K562 (cell line): ENCODE results near the gene OR2B2. TPM values are rescaled to one million over a fixed set of nuclear protein-coding genes. Genes with fewer than 3 reads are reported as not detected.
A peak's percentile ranks its signal among the peaks of the same experiment; 100 is the strongest.

Experiments
- CHAMP1 ChIP-seq: fragments of 450-650 bp; IDR thresholded peaks from 2 replicates; pipeline ENCODE4 v1.6.1; 2016; ENCODE audit warnings: mild to moderate bottlenecking
- CSDE1 ChIP-seq, 2 experiments: fragments of 450-650 bp; IDR thresholded peaks; 2 replicates each; pipeline ENCODE4 v1.6.1; 2016; ENCODE audit warnings: mild to moderate bottlenecking in 1 of 2
- EP300 ChIP-seq: IDR thresholded peaks from 2 replicates; pipeline ENCODE4 v1.6.1; 2012; ENCODE audit warnings: low read length, improper control_type of control experiment
- ETS1 ChIP-seq: conservative IDR thresholded peaks from 2 replicates; pipeline ENCODE4 v1.6.1; 2011; ENCODE audit warnings: low read depth, mild to moderate bottlenecking, low read length; ENCODE audit not compliant: control insufficient read depth
- KHSRP ChIP-seq: fragments of 450-650 bp; IDR thresholded peaks from 2 replicates; pipeline ENCODE4 v1.6.1; 2017
- NFATC3 ChIP-seq: fragments of 450-650 bp; IDR thresholded peaks from 2 replicates; pipeline ENCODE4 v1.6.1; 2017; ENCODE audit warnings: mild to moderate bottlenecking
- NFRKB ChIP-seq: fragments of 450-650 bp; IDR thresholded peaks from 2 replicates; pipeline ENCODE4 v1.6.1; 2016; ENCODE audit warnings: low read depth
- NR1H2 ChIP-seq: sonication (generic); formaldehyde crosslinking; IDR thresholded peaks from 2 replicates; pipeline ENCODE4 v1.4.0; 2020; ENCODE audit warnings: mild to moderate bottlenecking, missing genetic modification reagents
- PBX2 ChIP-seq, 2 experiments: IDR thresholded peaks in 1 of 2; conservative IDR thresholded peaks in 1 of 2; 2 replicates each; pipeline ENCODE4 v1.6.1; 2016; ENCODE audit warnings: low read depth in 2 of 2, mild to moderate bottlenecking in 1 of 2, missing compliant biosample characterization in 1 of 2, missing genetic modification characterization in 1 of 2, moderate library complexity in 1 of 2
- RBBP5 ChIP-seq: fragments of 200-600 bp; sonication (generic); IDR thresholded peaks from 2 replicates; pipeline ENCODE4 v1.6.1; 2012; ENCODE audit warnings: borderline replicate concordance, mild to moderate bottlenecking, low read length, control low read depth, inconsistent platforms; ENCODE audit not compliant: insufficient read depth, poor library complexity, severe bottlenecking
- TRIM28 ChIP-seq: fragments of 450-650 bp; IDR thresholded peaks from 2 replicates; pipeline ENCODE4 v1.6.1; 2017
- TSHZ1 ChIP-seq: fragments of 250-450 bp; sonication (Bioruptor Pico); IDR thresholded peaks from 2 replicates; pipeline ENCODE4 v1.4.0; 2020; ENCODE audit warnings: mild to moderate bottlenecking, moderate library complexity
- ZC3H8 ChIP-seq: fragments of 450-650 bp; IDR thresholded peaks from 2 replicates; pipeline ENCODE4 v1.6.1; 2017
- ZNF224 ChIP-seq: sonication (generic); formaldehyde crosslinking; IDR thresholded peaks from 2 replicates; pipeline ENCODE4 v1.8.0; 2022; ENCODE audit warnings: mild to moderate bottlenecking, missing genetic modification reagents
- ZNF696 ChIP-seq: fragments of 250-450 bp; sonication (Bioruptor Pico); conservative IDR thresholded peaks from 2 replicates; pipeline ENCODE4 v1.4.0; 2020; ENCODE audit warnings: mild to moderate bottlenecking, moderate library complexity
- ZNF76 ChIP-seq: fragments of 250-450 bp; sonication (Bioruptor Pico); IDR thresholded peaks from 2 replicates; pipeline ENCODE4 v1.4.0; 2020; ENCODE audit warnings: mild to moderate bottlenecking, moderate library complexity, borderline replicate concordance
- ZNF785 ChIP-seq: fragments of 250-450 bp; sonication (Bioruptor Pico); IDR thresholded peaks from 2 replicates; pipeline ENCODE4 v1.4.0; 2020; ENCODE audit warnings: mild to moderate bottlenecking
- polyA plus RNA-seq, 8 experiments: library from polyadenylated mRNA; depleted of rRNA in 4 of 8; stranded (reverse) in 5 of 8; unstranded in 3 of 8; fragments of >200 nt; fragmentation: Nextera tagmentation in 2 of 8; fragmentation: Illumina TruSeq in 1 of 8; extraction: Ambion mirVana in 2 of 8; extraction: Trizol in 1 of 8; gene quantifications; 2 replicates each; pipeline versions ENCODE4 v1.2.1 to v1.2.3, GENCODE V29; 2011 to 2014; ENCODE audit warnings: inconsistent platforms in 1 of 8, missing spikeins in 1 of 8
- total RNA-seq, 7 experiments: library from RNA; depleted of rRNA in 6 of 7; stranded (reverse); fragments of >200 nt in 6 of 7; fragmentation: Illumina TruSeq in 2 of 7; extraction: Trizol in 2 of 7; gene quantifications; 2 replicates each; pipeline versions ENCODE4 v1.2.1 to v1.2.3, GENCODE V29; 2011 to 2021; ENCODE audit warnings: low replicate concordance in 1 of 7

The OR2B2 gene
- total and polyA plus RNA-seq, 9 of the 15 experiments (the other 6 are each of a cell fraction or from before 2014, with no cell fraction given): 0.24 TPM; not detected in 8

- no peak for TF ChIP-seq ZNF76 (CRISPR knock-in tag)
- no peak for TF ChIP-seq NFRKB
- TF ChIP-seq ZC3H8: no peak
- peak; percentile 76 for TF ChIP-seq EP300
- no peak for TF ChIP-seq TSHZ1 (CRISPR knock-in tag)
- TF ChIP-seq CSDE1 (IDR thresholded peaks at IDR 0.05): peak in 1 of 2 experiments; percentile 78; a peak in 2 of 4 replicates
- TF ChIP-seq CHAMP1: no peak; the same call in 1 of the 2 replicates
- TF ChIP-seq ZNF696 (CRISPR knock-in tag): peak; percentile 75
- no peak for TF ChIP-seq NR1H2 (CRISPR knock-in tag)
- peak; percentile 90 for TF ChIP-seq RBBP5
- TF ChIP-seq PBX2 (CRISPR knock-in tag; IDR thresholded peaks at IDR 0.05; ENCODE audit: low read depth): no peak
- no peak for TF ChIP-seq PBX2 (tag; conservative IDR thresholded peaks at IDR 0.05; ENCODE audit: low read depth)
- TF ChIP-seq ZNF224 (CRISPR knock-in tag): no peak
- TF ChIP-seq ETS1: peak; percentile 66
- no peak for TF ChIP-seq TRIM28
- peak; percentile 85; the same call in 1 of the 2 replicates for TF ChIP-seq NFATC3
- TF ChIP-seq KHSRP: peak; percentile 73; the same call in 1 of the 2 replicates
- TF ChIP-seq ZNF785 (CRISPR knock-in tag): no peak
Observed at GRCh38 chr6:27902335-27903314, 9.6 kb downstream of the OR2B2 start (continued).
